ENCODE data around the gene TTC36.

TTC36 gene

GRCh38 chr11:118519549-118519948, 7.7 kb upstream of the TTC36 start:
- H3K4me1 ChIP-seq (ENCODE audit: control insufficient read depth, insufficient read depth, low read length): no peaks in the 10 kb centered on the region
- H3K4me3 ChIP-seq (ENCODE audit: insufficient read depth, low read depth, low read length): no peak overlapping the region
- no peaks in the 10 kb centered on the region for H3K9me3 ChIP-seq (ENCODE audit: control insufficient read depth, low read length)
- H3K27ac ChIP-seq (ENCODE audit: insufficient read depth, low read depth, low read length, poor library complexity, severe bottlenecking): no peak overlapping the region
- no peaks in the 10 kb centered on the region for H3K27me3 ChIP-seq (ENCODE audit: control insufficient read depth, insufficient read depth, low read length, poor library complexity, severe bottlenecking)
- 93 to 95% methylated on average over 6 of the region's 6 CpGs for WGBS, 2 experiments
- peaks cover 65% of the 10 kb centered on the region for H3K36me3 ChIP-seq (ENCODE audit: control insufficient read depth, insufficient read depth, low read length)

- peaks cover 54% of the 10 kb centered on the region for H3K36me3 ChIP-seq (ENCODE audit: control insufficient read depth, insufficient read depth, low read length)
- WGBS, 2 experiments: 93 to 96% methylated on average over 13 of the region's 13 CpGs
- no peak overlapping the region for H3K27ac ChIP-seq (ENCODE audit: insufficient read depth, low read depth, low read length, poor library complexity, severe bottlenecking)
- no peak overlapping the region for H3K4me3 ChIP-seq (ENCODE audit: insufficient read depth, low read depth, low read length)
- no peaks in the 10 kb centered on the region for H3K27me3 ChIP-seq (ENCODE audit: control insufficient read depth, insufficient read depth, low read length, poor library complexity, severe bottlenecking)
- H3K9me3 ChIP-seq (ENCODE audit: control insufficient read depth, low read length): no peaks in the 10 kb centered on the region
- no peaks in the 10 kb centered on the region for H3K4me1 ChIP-seq (ENCODE audit: control insufficient read depth, insufficient read depth, low read length)
Measured at GRCh38 chr11:118521892-118522311, 5.4 kb upstream of the TTC36 start.

- Histone ChIP-seq H3K36me3 (ENCODE audit: control insufficient read depth, insufficient read depth, low read length) (peaks cover 50% of the 10 kb centered on the region), H3K27ac (ENCODE audit: insufficient read depth, low read depth, low read length, poor library complexity, severe bottlenecking) (no peak overlapping the region), H3K27me3 (ENCODE audit: control insufficient read depth, insufficient read depth, low read length, poor library complexity, severe bottlenecking) (no peaks in the 10 kb centered on the region)
Measured at GRCh38 chr11:118522571-118523072, 4.7 kb upstream of the TTC36 start.

GRCh38 chr11:118524356-118524755, 2.9 kb upstream of the TTC36 start:
- H3K27me3 ChIP-seq (ENCODE audit: control insufficient read depth, insufficient read depth, low read length, poor library complexity, severe bottlenecking): no peaks in the 10 kb centered on the region
- H3K4me3 ChIP-seq (ENCODE audit: insufficient read depth, low read depth, low read length): no peak overlapping the region
- peaks cover 2% of the 10 kb centered on the region for H3K4me1 ChIP-seq (ENCODE audit: control insufficient read depth, insufficient read depth, low read length)
- no peak overlapping the region for H3K27ac ChIP-seq (ENCODE audit: insufficient read depth, low read depth, low read length, poor library complexity, severe bottlenecking)
- H3K9me3 ChIP-seq (ENCODE audit: control insufficient read depth, low read length): no peaks in the 10 kb centered on the region
- H3K36me3 ChIP-seq (ENCODE audit: control insufficient read depth, insufficient read depth, low read length): peaks cover 46% of the 10 kb centered on the region

More at GRCh38 chr11:118522571-118523072, 4.7 kb upstream of the TTC36 start:
- Histone ChIP-seq H3K4me3 (ENCODE audit: insufficient read depth, low read depth, low read length) (no peak overlapping the region), H3K9me3 (ENCODE audit: control insufficient read depth, low read length) (no peaks in the 10 kb centered on the region), H3K4me1 (ENCODE audit: control insufficient read depth, insufficient read depth, low read length) (no peaks in the 10 kb centered on the region)
- WGBS, 2 experiments: 83 to 85% methylated on average over 6 of the region's 6 CpGs

- Histone ChIP-seq H3K27me3 (ENCODE audit: control insufficient read depth, insufficient read depth, low read length, poor library complexity, severe bottlenecking) (no peaks in the 10 kb centered on the region), H3K27ac (ENCODE audit: insufficient read depth, low read depth, low read length, poor library complexity, severe bottlenecking) (no peak overlapping the region), H3K4me1 (ENCODE audit: control insufficient read depth, insufficient read depth, low read length) (peaks cover 8% of the 10 kb centered on the region), H3K9me3 (ENCODE audit: control insufficient read depth, low read length) (no peaks in the 10 kb centered on the region), H3K36me3 (ENCODE audit: control insufficient read depth, insufficient read depth, low read length) (peaks cover 40% of the 10 kb centered on the region), H3K4me3 (ENCODE audit: insufficient read depth, low read depth, low read length) (no peak overlapping the region)
- 93 to 94% methylated on average over 6 of the region's 6 CpGs for WGBS, 2 experiments
Measured at GRCh38 chr11:118524757-118525470, 2.4 kb upstream of the TTC36 start.

- Histone ChIP-seq H3K27me3 (ENCODE audit: control insufficient read depth, insufficient read depth, low read length, poor library complexity, severe bottlenecking) (no peaks in the 10 kb centered on the region), H3K9me3 (ENCODE audit: control insufficient read depth, low read length) (no peaks in the 10 kb centered on the region), H3K27ac (ENCODE audit: insufficient read depth, low read depth, low read length, poor library complexity, severe bottlenecking) (no peak overlapping the region), H3K4me3 (ENCODE audit: insufficient read depth, low read depth, low read length) (no peak overlapping the region), H3K4me1 (ENCODE audit: control insufficient read depth, insufficient read depth, low read length) (peaks cover 9% of the 10 kb centered on the region), H3K36me3 (ENCODE audit: control insufficient read depth, insufficient read depth, low read length) (peaks cover 23% of the 10 kb centered on the region)
- 97 to 100% methylated on average over 2 of the region's 2 CpGs for WGBS, 2 experiments
Measured at GRCh38 chr11:118526688-118527087, 586 bp upstream of the TTC36 start.

- H3K9me3 ChIP-seq (ENCODE audit: control insufficient read depth, low read length): no peaks in the 10 kb centered on the region
- H3K4me1 ChIP-seq (ENCODE audit: control insufficient read depth, insufficient read depth, low read length): peaks cover 13% of the 10 kb centered on the region
- peaks cover 13% of the 10 kb centered on the region for H3K36me3 ChIP-seq (ENCODE audit: control insufficient read depth, insufficient read depth, low read length)
- no peaks in the 10 kb centered on the region for H3K27me3 ChIP-seq (ENCODE audit: control insufficient read depth, insufficient read depth, low read length, poor library complexity, severe bottlenecking)
- H3K27ac ChIP-seq (ENCODE audit: insufficient read depth, low read depth, low read length, poor library complexity, severe bottlenecking): no peak overlapping the region
- no peak overlapping the region for H3K4me3 ChIP-seq (ENCODE audit: insufficient read depth, low read depth, low read length)
- 93 to 94% methylated on average over 6 of the region's 6 CpGs for WGBS, 2 experiments
Measured at GRCh38 chr11:118528511-118528910, 1.2 kb downstream of the TTC36 start.

GRCh38 chr11:118529584-118530175, 2.4 kb downstream of the TTC36 start:
- no peak overlapping the region for H3K27ac ChIP-seq (ENCODE audit: insufficient read depth, low read depth, low read length, poor library complexity, severe bottlenecking)
- 75 to 79% methylated on average over 5 of the region's 5 CpGs for WGBS, 2 experiments
- H3K9me3 ChIP-seq (ENCODE audit: control insufficient read depth, low read length): no peaks in the 10 kb centered on the region
- H3K4me3 ChIP-seq (ENCODE audit: insufficient read depth, low read depth, low read length): peak overlapping the region; percentile 74
- peaks cover 6% of the 10 kb centered on the region for H3K36me3 ChIP-seq (ENCODE audit: control insufficient read depth, insufficient read depth, low read length)
- no peaks in the 10 kb centered on the region for H3K27me3 ChIP-seq (ENCODE audit: control insufficient read depth, insufficient read depth, low read length, poor library complexity, severe bottlenecking)
- H3K4me1 ChIP-seq (ENCODE audit: control insufficient read depth, insufficient read depth, low read length): peaks cover 13% of the 10 kb centered on the region

- Histone ChIP-seq H3K4me1 (ENCODE audit: control insufficient read depth, insufficient read depth, low read length) (peaks cover 13% of the 10 kb centered on the region), H3K9me3 (ENCODE audit: control insufficient read depth, low read length) (no peaks in the 10 kb centered on the region), H3K4me3 (ENCODE audit: insufficient read depth, low read depth, low read length) (peak overlapping the region; percentile 74), H3K27me3 (ENCODE audit: control insufficient read depth, insufficient read depth, low read length, poor library complexity, severe bottlenecking) (no peaks in the 10 kb centered on the region), H3K36me3 (ENCODE audit: control insufficient read depth, insufficient read depth, low read length) (peaks cover under 1% of the 10 kb centered on the region), H3K27ac (ENCODE audit: insufficient read depth, low read depth, low read length, poor library complexity, severe bottlenecking) (peak overlapping the region; percentile 11)
- WGBS, 2 experiments: 9 to 11% methylated on average over 31 of the region's 31 CpGs
Measured at GRCh38 chr11:118530180-118530682, 3.0 kb downstream of the TTC36 start.
